ENCODE measurements around the gene SHFL. TPM values are rescaled to one million over a fixed set of nuclear protein-coding genes. Genes with fewer than 3 reads are reported as not detected.

SHFL gene
- total and polyA plus RNA-seq, 2 of the 8 experiments (the other 6 are each of a cell fraction or from before 2014, with no cell fraction given): 25.3 to 37.1 TPM

GRCh38 chr19:10083911-10084310 lies 2.2 kb upstream of the SHFL start:
- Histone ChIP-seq H3K9ac (replicated peaks in 1 of 4; ENCODE audit: extremely low read depth in 1 of 4, low read depth in 3 of 4, low read length in 3 of 4) (no peak overlapping the region), H3K23me2 (ENCODE audit: low read depth, low read length) (peaks cover 13% of the 10 kb centered on the region; the same call in 1 of the 2 replicates), H3K27ac (ENCODE audit: low read depth, low read length) (no peak overlapping the region), H2BK5ac (ENCODE audit: low read depth, low read length) (no peak overlapping the region), H4K5ac (ENCODE audit: insufficient read length, low read depth, low read length) (no peak overlapping the region), H3K79me2 (ENCODE audit: control insufficient read depth in 1 of 2, insufficient read depth in 2 of 2, low read length in 2 of 2) (no peaks in the 10 kb centered on the region), H4K8ac (ENCODE audit: extremely low read depth, insufficient read depth, low read length) (no peak overlapping the region; the same call in 1 of the 2 replicates), H2BK120ac (replicated peaks; ENCODE audit: low read depth, low read length) (no peak overlapping the region), H3K4ac (replicated peaks; ENCODE audit: insufficient read length, low read depth, low read length) (no peak overlapping the region), H2BK12ac (ENCODE audit: low read depth, low read length) (no peak overlapping the region), H3K4me2 (ENCODE audit: insufficient read depth in 1 of 2, low read depth in 2 of 2, low read length in 2 of 2) (no peak overlapping the region), H3K56ac (replicated peaks; ENCODE audit: insufficient read length, low read depth, low read length) (no peak overlapping the region), H3K14ac (ENCODE audit: insufficient read length) (no peak overlapping the region), H2AFZ (ENCODE audit: low read length) (no peak overlapping the region), H4K91ac (replicated peaks; ENCODE audit: insufficient read length, low read length) (no peak overlapping the region), H2BK20ac (ENCODE audit: low read length) (no peak overlapping the region), H3K9me3 (ENCODE audit: insufficient read depth in 2 of 2, low read depth in 1 of 2, low read length in 1 of 2) (no peaks in the 10 kb centered on the region), H3K18ac (ENCODE audit: extremely low read depth, low read length) (no peak overlapping the region), H2BK15ac (ENCODE audit: low read length) (no peak overlapping the region), H4K20me1 (replicated peaks in 1 of 2; ENCODE audit: control insufficient read depth in 1 of 2, insufficient read depth in 2 of 2, low read length in 2 of 2) (peaks cover 0 to 2% of the 10 kb centered on the region in 2 experiments), H3K23ac (ENCODE audit: insufficient read length) (no peak overlapping the region), H3K27me3 (replicated peaks in 1 of 4; ENCODE audit: control insufficient read depth in 3 of 4, extremely low read depth in 1 of 4, insufficient read depth in 3 of 4, low read length in 3 of 4) (peaks cover 0 to 2% (median 0%) of the 10 kb centered on the region in 4 experiments; a peak in 1 of 7 replicates), H2AK5ac (ENCODE audit: low read depth, low read length) (no peak overlapping the region), H3K4me1 (replicated peaks in 1 of 4; ENCODE audit: control insufficient read depth in 3 of 4, insufficient read depth in 4 of 4, low read length in 3 of 4) (peaks cover 0 to 4% (median 3%) of the 10 kb centered on the region in 4 experiments; a peak in 4 of 7 replicates), H3K36me3 (ENCODE audit: control insufficient read depth in 2 of 4, insufficient read depth in 4 of 4, low read length in 3 of 4) (no peaks in the 10 kb centered on the region), H3K79me1 (ENCODE audit: low read depth, low read length) (no peaks in the 10 kb centered on the region), H3K4me3 (ENCODE audit: extremely low read depth in 1 of 4, insufficient read depth in 2 of 4, low read depth in 3 of 4, low read length in 4 of 4) (no peak overlapping the region)
- DNase-seq (ENCODE audit: low read depth in 1 of 2, low spot score in 2 of 2) (no peak), FAIRE-seq (no peak)
- POLR2A ChIA-PET (ENCODE audit: partially characterized antibody): interaction anchor here (0.7 kb wide), 1 partner anchor 30 kb away, joined by 3 read pairs; no protein-coding TSS in a partner anchor
- 70% methylated on average over 9 of the region's 9 CpGs; no CpG with 5 or more reads in 1 of the 2 experiments for WGBS, 2 experiments (ENCODE audit: extremely low coverage in 1 of 2, insufficient coverage in 1 of 2, insufficient read length in 1 of 2, insufficient replicate concordance in 2 of 2, low coverage in 1 of 2, low lambda C conversion rate in 2 of 2, missing lambda C conversion rate in 1 of 2)
- CTCF ChIA-PET (ENCODE audit: partially characterized antibody): interaction anchor here (0.6 to 2.6 kb wide), 5 partner anchors 11 to 333 kb away, joined by 3 to 14 read pairs (median 3); no protein-coding TSS in a partner anchor
- TF ChIP-seq TAF7 (optimal IDR thresholded peaks at IDR 0.05; ENCODE audit: borderline replicate concordance, low read depth, low read length) (no peak), KDM1A (IDR thresholded peaks at IDR 0.05; ENCODE audit: borderline replicate concordance, low read length) (0 out of 2 replicates have a peak, but pooled peaks have one; percentile 50)
